B cell (primary cell): ENCODE results near the gene FAT3. TPM values are rescaled to one million over a fixed set of nuclear protein-coding genes. Genes with fewer than 3 reads are reported as not detected.

Experiments
- ATAC-seq: fragments of 200-7000 bp; cut with Tn5 transposase; one replicate; pipeline ENCODE4 v1.10.0; 2021; ENCODE audit warnings: low read depth, mild to moderate bottlenecking, moderate number of reproducible peaks, moderate library complexity
- CTCF ChIA-PET: fragments of 350-600 bp; sonication (Branson Sonifier 250); formaldehyde crosslinking; loops from one replicate; lab custom pipeline; 2021; ENCODE audit warnings: antibody characterized with exemption, inconsistent platforms; lab: Charles Lee
- POLR2A ChIA-PET: fragments of 350-600 bp; sonication (Branson Sonifier 250); formaldehyde crosslinking; loops from one replicate; lab custom pipeline; 2021; ENCODE audit warnings: antibody characterized with exemption; lab: Charles Lee
- DNase-seq: peaks from one replicate; pipeline ENCODE4 v3.0.0; 2013
- H2AFZ ChIP-seq: 2 replicates; pipeline ENCODE4 v1.6.1; 2012; ENCODE audit warnings: mild to moderate bottlenecking, low read depth, low read length; ENCODE audit not compliant: insufficient read depth, poor library complexity, severe bottlenecking
- H3K27ac ChIP-seq, 2 donors: 1 replicate in 1 of 2; 2 replicates in 1 of 2; pipeline ENCODE4 v1.5.1; 2012 to 2013; ENCODE audit warnings: low read length in 2 of 2, mild to moderate bottlenecking in 2 of 2, moderate library complexity in 1 of 2
- H3K27me3 ChIP-seq, 4 experiments: fragments of 200-600 bp in 1 of 4; sonication (generic) in 1 of 4; replicated peaks in 1 of 4; 1 replicate in 2 of 4; 2 replicates in 2 of 4; pipeline versions ENCODE4 v1.6.1 to v1.7.0; 2013 to 2016; ENCODE audit warnings: low read length in 3 of 4, mild to moderate bottlenecking in 2 of 4, mixed read lengths in 1 of 4, moderate library complexity in 1 of 4; ENCODE audit not compliant: insufficient read depth in 4 of 4, control insufficient read depth in 3 of 4; ENCODE audit errors: control extremely low read depth in 1 of 4
- H3K36me3 ChIP-seq, 2 experiments: replicated peaks in 1 of 2; 1 replicate in 1 of 2; 2 replicates in 1 of 2; pipeline versions ENCODE4 v1.6.1 to v1.7.1; 2013; ENCODE audit warnings: low read length in 1 of 2; ENCODE audit not compliant: insufficient read depth in 2 of 2, control insufficient read depth in 1 of 2; ENCODE audit errors: control extremely low read depth in 1 of 2, extremely low read depth in 1 of 2
- H3K4me1 ChIP-seq, 2 donors: fragments of 200-600 bp in 1 of 2; sonication (generic) in 1 of 2; 1 replicate in 1 of 2; 2 replicates in 1 of 2; pipeline versions ENCODE4 v1.5.1 to v1.6.1; 2013 to 2017; ENCODE audit warnings: low read length in 2 of 2; ENCODE audit not compliant: control insufficient read depth in 2 of 2, insufficient read depth in 2 of 2
- H3K4me2 ChIP-seq: replicated peaks from 2 replicates; pipeline ENCODE3; 2012; ENCODE audit warnings: mild to moderate bottlenecking, low read depth, low read length; ENCODE audit not compliant: poor library complexity, severe bottlenecking
- H3K4me3 ChIP-seq, 5 experiments: fragments of 200-600 bp in 1 of 5; sonication (generic) in 1 of 5; 1 replicate in 3 of 5; 2 replicates in 2 of 5; pipeline versions ENCODE4 v1.5.1 to v1.7.0; 2011 to 2016; ENCODE audit warnings: low read length in 4 of 5, mild to moderate bottlenecking in 4 of 5, low read depth in 2 of 5, control low read depth in 1 of 5, moderate library complexity in 1 of 5; ENCODE audit not compliant: insufficient read depth in 1 of 5; ENCODE audit errors: control extremely low read depth in 1 of 5, extremely low read depth in 1 of 5
- H3K79me2 ChIP-seq: fragments of 200-600 bp; sonication (generic); one replicate; pipeline ENCODE4 v1.6.0; 2016; ENCODE audit warnings: low read length; ENCODE audit not compliant: control insufficient read depth, insufficient read depth
- H3K9ac ChIP-seq: fragments of 200-600 bp; sonication (generic); 2 replicates; pipeline ENCODE4 v1.6.1; 2017; ENCODE audit warnings: mild to moderate bottlenecking, low read length, moderate library complexity
- H3K9me3 ChIP-seq, 3 donors: one replicate each; pipeline versions ENCODE4 v1.6.1 to v1.7.1; 2013; ENCODE audit warnings: low read length in 2 of 3; ENCODE audit not compliant: control insufficient read depth in 2 of 3, insufficient read depth in 1 of 3; ENCODE audit errors: control extremely low read depth in 1 of 3
- H4K20me1 ChIP-seq: 2 replicates; pipeline ENCODE4 v1.6.0; 2012; ENCODE audit warnings: mild to moderate bottlenecking, low read length; ENCODE audit not compliant: insufficient read depth, control insufficient read depth, poor library complexity, severe bottlenecking
- H3K27ac Mint-ChIP-seq: one replicate; pipeline ENCODE4 v1.8.0; 2021; ENCODE audit warnings: mixed read lengths
- H3K27me3 Mint-ChIP-seq: one replicate; pipeline ENCODE4 v1.8.0; 2021; ENCODE audit warnings: mixed read lengths
- H3K4me1 Mint-ChIP-seq: one replicate; pipeline ENCODE4 v1.8.0; 2021; ENCODE audit warnings: mixed read lengths
- H3K4me3 Mint-ChIP-seq: one replicate; pipeline ENCODE4 v1.8.0; 2021; ENCODE audit warnings: mixed read lengths
- H3K9me3 Mint-ChIP-seq: one replicate; pipeline ENCODE4 v1.8.0; 2022; ENCODE audit warnings: mixed read lengths; ENCODE audit not compliant: insufficient read depth
- CTCF ChIP-seq: fragments of 200-600 bp; IDR thresholded peaks from one replicate; pipeline ENCODE4 v1.8.0; 2022; ENCODE audit warnings: antibody characterized with exemption, mild to moderate bottlenecking
- EZH2 ChIP-seq: IDR thresholded peaks from 2 replicates; pipeline ENCODE4 v1.6.1; 2012; ENCODE audit warnings: borderline replicate concordance, low read depth, mild to moderate bottlenecking, moderate library complexity, low read length; ENCODE audit not compliant: insufficient read depth, poor library complexity, severe bottlenecking
- WGBS: methylation state at CpG from one replicate; pipeline ENCODE4 v1.1.5; 2013; ENCODE audit warnings: missing lambda C conversion rate; ENCODE audit not compliant: insufficient coverage; 5-methylcytosine and 5-hydroxymethylcytosine counted together
- intact Hi-C: fragments of 100-400 bp; cut with micrococcal nuclease; formaldehyde crosslinking; loops from one replicate; pipeline ENCODE4 v1.10.0; 2022
- polyA plus RNA-seq: library from polyadenylated mRNA; depleted of rRNA; stranded (reverse); fragments of >200 nt; gene quantifications from 2 replicates; pipeline ENCODE4 v1.2.3, GENCODE V29; 2012
- total RNA-seq, 2 donors: library from RNA; stranded (reverse); fragments of 120-200 nt in 1 of 2; gene quantifications; 1 replicate in 1 of 2; 2 replicates in 1 of 2; pipeline versions ENCODE4 v1.2.3 to v1.2.4, GENCODE V29; 2013 to 2022

FAT3 gene
- total and polyA plus RNA-seq, 2 donors (not counting 1 experiment from before 2014, with no cell fraction given), result not detected

GRCh38 chr11:92266806-92267205, 42.2 kb downstream of the FAT3 start:
- H3K79me2 ChIP-seq, result no peaks in the 10 kb centered on the region
- H3K9ac ChIP-seq, result no peak overlapping the region
- intact Hi-C loops, result no loop called here
- H3K27me3 ChIP-seq, result no peaks in the 10 kb centered on the region
- Mint-ChIP-seq H3K4me1 (no peaks in the 10 kb centered on the region), H3K4me3 (no peak overlapping the region), H3K27me3 (no peaks in the 10 kb centered on the region), H3K27ac (no peak overlapping the region), H3K9me3 (no peaks in the 10 kb centered on the region)
- ChIA-PET POLR2A (no interaction called here), CTCF (no interaction called here)
- no peak for ATAC-seq
- no peaks in the 10 kb centered on the region for H3K36me3 ChIP-seq
- H3K9me3 ChIP-seq, result peaks cover 0 to 1% (median 0%) of the 10 kb centered on the region in 3 donors
- DNase-seq, result no peak
- 100% methylated on average over 2 of the region's 4 CpGs for WGBS
- no peak overlapping the region for H3K27ac ChIP-seq
- H2AFZ ChIP-seq, result no peak overlapping the region
- H3K4me1 ChIP-seq, result no peaks in the 10 kb centered on the region
- H3K4me2 ChIP-seq, result no peak overlapping the region
- no peak overlapping the region for H3K4me3 ChIP-seq
- H4K20me1 ChIP-seq, result no peaks in the 10 kb centered on the region
- TF ChIP-seq EZH2 (no peak), CTCF (no peak)

GRCh38 chr11:92267278-92267677, 42.7 kb downstream of the FAT3 start:
- peaks cover 0 to 1% (median 0%) of the 10 kb centered on the region in 3 donors for H3K9me3 ChIP-seq
- intact Hi-C loops, result no loop called here
- Mint-ChIP-seq H3K27me3 (no peaks in the 10 kb centered on the region), H3K4me1 (no peaks in the 10 kb centered on the region), H3K9me3 (no peaks in the 10 kb centered on the region), H3K4me3 (no peak overlapping the region), H3K27ac (no peak overlapping the region)
- ATAC-seq (no peak), DNase-seq (no peak)
- WGBS, result 100% methylated on average over 2 of the region's 2 CpGs
- no peak overlapping the region for H3K9ac ChIP-seq
- H3K79me2 ChIP-seq, result no peaks in the 10 kb centered on the region
- no peaks in the 10 kb centered on the region for H3K27me3 ChIP-seq
- H3K4me1 ChIP-seq, result no peaks in the 10 kb centered on the region
- no peaks in the 10 kb centered on the region for H3K36me3 ChIP-seq
- ChIA-PET CTCF (no interaction called here), POLR2A (no interaction called here)
- no peak overlapping the region for H3K27ac ChIP-seq
- TF ChIP-seq EZH2 (no peak), CTCF (no peak)
- H4K20me1 ChIP-seq, result no peaks in the 10 kb centered on the region
- no peak overlapping the region for H2AFZ ChIP-seq
- no peak overlapping the region for H3K4me3 ChIP-seq
- no peak overlapping the region for H3K4me2 ChIP-seq
